ENCODE data around the gene ACOT6.
A peak's percentile ranks its signal among the peaks of the same experiment; 100 is the strongest.
"Not testable (repeated sequence)": the region's sequence is repeated elsewhere in the genome, so short reads cannot be mapped to it uniquely, and the experiment has no call there.

ACOT6 gene

GRCh38 chr14:73627151-73627558 is 14.8 kb downstream of the ACOT6 start:
- H3K4me1 ChIP-seq, result peaks cover 9% of the 10 kb centered on the region; the same call in 1 of the 2 replicates

GRCh38 chr14:73630009-73630780 is 17.9 kb downstream of the ACOT6 start:
- H4K20me1 ChIP-seq, result no peaks in the 10 kb centered on the region
- no peaks in the 10 kb centered on the region for H3K36me3 ChIP-seq
- no peak overlapping the region for H3K4me2 ChIP-seq
- H3K4me1 ChIP-seq, result peaks cover 6% of the 10 kb centered on the region; the same call in 1 of the 2 replicates
- H3K27ac ChIP-seq, result no peak overlapping the region
- H3K4me3 ChIP-seq, result no peak overlapping the region
- no peak overlapping the region for H3K9ac ChIP-seq
- no peaks in the 10 kb centered on the region for H3K9me3 ChIP-seq
- H3K27me3 ChIP-seq, result peaks cover 25% of the 10 kb centered on the region
- TF ChIP-seq Cebpa-rat (IDR thresholded peaks at IDR 0.05), result no peak

More at GRCh38 chr14:73627151-73627558, 14.8 kb downstream of the ACOT6 start:
- Histone ChIP-seq H3K9ac (no peak overlapping the region), H4K20me1 (no peaks in the 10 kb centered on the region), H3K36me3 (no peaks in the 10 kb centered on the region), H3K9me3 (peaks cover 6% of the 10 kb centered on the region; the same call in 1 of the 2 replicates), H3K27me3 (no peaks in the 10 kb centered on the region), H3K4me2 (no peak overlapping the region), H3K4me3 (no peak overlapping the region), H3K27ac (no peak overlapping the region)
- TF ChIP-seq Cebpa-rat (IDR thresholded peaks at IDR 0.05), result no peak

- H3K4me2 ChIP-seq, result peak overlapping the region; percentile 61
- no peak overlapping the region for H3K27ac ChIP-seq
- peaks cover 6% of the 10 kb centered on the region; the same call in 1 of the 2 replicates for H3K4me1 ChIP-seq
- H4K20me1 ChIP-seq, result no peaks in the 10 kb centered on the region
- TF ChIP-seq Cebpa-rat (IDR thresholded peaks at IDR 0.05), result no peak
- no peaks in the 10 kb centered on the region for H3K36me3 ChIP-seq
- no peak overlapping the region for H3K9ac ChIP-seq
- H3K27me3 ChIP-seq, result peaks cover 39% of the 10 kb centered on the region
- H3K9me3 ChIP-seq, result no peaks in the 10 kb centered on the region
- H3K4me3 ChIP-seq, result peak overlapping the region; percentile 48
Observed at GRCh38 chr14:73633116-73634010, 21.0 kb downstream of the ACOT6 start.

GRCh38 chr14:73634011-73634833 is 21.9 kb downstream of the ACOT6 start:
- Histone ChIP-seq H3K36me3 (no peaks in the 10 kb centered on the region), H3K9me3 (no peaks in the 10 kb centered on the region), H3K4me3 (peak overlapping the region; percentile 48), H3K27ac (no peak overlapping the region), H4K20me1 (no peaks in the 10 kb centered on the region), H3K9ac (no peak overlapping the region), H3K4me2 (peak overlapping the region; percentile 61), H3K4me1 (peaks cover 6% of the 10 kb centered on the region; the same call in 1 of the 2 replicates), H3K27me3 (peaks cover 39% of the 10 kb centered on the region)
- no peak for TF ChIP-seq Cebpa-rat (IDR thresholded peaks at IDR 0.05)

GRCh38 chr14:73636355-73636754 is 24.0 kb downstream of the ACOT6 start:
- H3K9ac ChIP-seq, H3K4me3 ChIP-seq, H4K20me1 ChIP-seq, H3K27ac ChIP-seq, H3K36me3 ChIP-seq, H3K4me2 ChIP-seq, H3K9me3 ChIP-seq, H3K4me1 ChIP-seq: not testable (repeated sequence)
- H3K27me3 ChIP-seq, result peaks cover 39% of the 10 kb centered on the region

- Histone ChIP-seq H4K20me1 (no peaks in the 10 kb centered on the region), H3K27ac (no peak overlapping the region), H3K36me3 (no peaks in the 10 kb centered on the region), H3K4me3 (no peak overlapping the region), H3K27me3 (peaks cover 38% of the 10 kb centered on the region), H3K9me3 (no peaks in the 10 kb centered on the region), H3K4me2 (no peak overlapping the region), H3K4me1 (peaks cover 6% of the 10 kb centered on the region; the same call in 1 of the 2 replicates), H3K9ac (no peak overlapping the region)
- no peak for TF ChIP-seq Cebpa-rat (IDR thresholded peaks at IDR 0.05)
Observed at GRCh38 chr14:73637830-73638229, 25.5 kb downstream of the ACOT6 start.

GRCh38 chr14:73640796-73641365 is 28.6 kb downstream of the ACOT6 start:
- TF ChIP-seq Cebpa-rat (IDR thresholded peaks at IDR 0.05), result no peak
- no peaks in the 10 kb centered on the region for H3K9me3 ChIP-seq
- no peak overlapping the region for H3K27ac ChIP-seq
- no peak overlapping the region for H3K4me2 ChIP-seq
- H3K36me3 ChIP-seq, result no peaks in the 10 kb centered on the region
- H3K27me3 ChIP-seq, result peaks cover 7% of the 10 kb centered on the region; the same call in 1 of the 2 replicates
- peaks cover 16% of the 10 kb centered on the region for H3K4me1 ChIP-seq
- no peaks in the 10 kb centered on the region for H4K20me1 ChIP-seq
- H3K4me3 ChIP-seq, result no peak overlapping the region
- no peak overlapping the region for H3K9ac ChIP-seq

- H3K4me1 ChIP-seq, result peaks cover 17% of the 10 kb centered on the region
- H3K4me3 ChIP-seq, result peak within 1 kb of the TSS; percentile 87
- TF ChIP-seq Cebpa-rat (IDR thresholded peaks at IDR 0.05), result no peak
- peak within 1 kb of the TSS; percentile 79 for H3K27ac ChIP-seq
- peak within 1 kb of the TSS; percentile 92 for H3K4me2 ChIP-seq
- H4K20me1 ChIP-seq, result no peaks in the 10 kb centered on the region
- no peaks in the 10 kb centered on the region for H3K9me3 ChIP-seq
- H3K27me3 ChIP-seq, result no peaks in the 10 kb centered on the region
- peak within 1 kb of the TSS; percentile 80 for H3K9ac ChIP-seq
- no peaks in the 10 kb centered on the region for H3K36me3 ChIP-seq
Observed at GRCh38 chr14:73644531-73645247, 32.4 kb downstream of the ACOT6 start, which contains the start of gene DNAL1. Gene DNAL1, plus strand, starts transcription at chr14:73644986. Its CDS starts 54 bp downstream, at chr14:73645040.
